GM18502 (cell line): Measurements from ENCODE around the gene ITPR2.
A peak's percentile ranks its signal among the peaks of the same experiment; 100 is the strongest.

ENCODE experiments used
- ATAC-seq: cut with Tn5 transposase; IDR thresholded peaks from one replicate; pipeline ENCODE4 v1.9.1; 2021; ENCODE audit warnings: mild to moderate bottlenecking; ENCODE audit not compliant: unreplicated experiment, poor library complexity

The ITPR2 gene

GRCh38 chr12:26499979-26500640 lies 332.9 kb downstream of the ITPR2 start:
- ATAC-seq, result no peak

DNA sequence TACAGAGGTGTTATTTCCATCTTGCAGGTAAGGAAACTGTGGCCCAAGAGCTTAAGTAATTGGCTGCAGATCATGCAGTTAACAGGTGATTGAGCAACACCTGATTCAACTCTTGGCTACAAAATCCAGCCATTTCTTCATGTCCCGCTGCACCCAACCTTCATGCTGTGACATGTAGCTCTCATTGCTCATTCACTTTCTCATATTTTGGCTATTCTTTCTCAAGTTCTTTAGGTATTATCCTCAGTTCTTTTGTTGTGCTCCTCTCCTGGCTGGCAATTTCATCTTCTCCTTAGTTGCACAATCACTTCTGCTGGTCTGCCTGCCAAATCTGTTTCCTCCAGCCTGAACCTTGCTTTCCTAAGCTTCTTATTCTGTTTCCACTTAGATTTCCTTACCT lies 336.8 kb downstream of the ITPR2 start:
- no peak for ATAC-seq

- no peak for ATAC-seq
Measured at GRCh38 chr12:26493656-26494055, 339.3 kb downstream of the ITPR2 start.

DNA sequence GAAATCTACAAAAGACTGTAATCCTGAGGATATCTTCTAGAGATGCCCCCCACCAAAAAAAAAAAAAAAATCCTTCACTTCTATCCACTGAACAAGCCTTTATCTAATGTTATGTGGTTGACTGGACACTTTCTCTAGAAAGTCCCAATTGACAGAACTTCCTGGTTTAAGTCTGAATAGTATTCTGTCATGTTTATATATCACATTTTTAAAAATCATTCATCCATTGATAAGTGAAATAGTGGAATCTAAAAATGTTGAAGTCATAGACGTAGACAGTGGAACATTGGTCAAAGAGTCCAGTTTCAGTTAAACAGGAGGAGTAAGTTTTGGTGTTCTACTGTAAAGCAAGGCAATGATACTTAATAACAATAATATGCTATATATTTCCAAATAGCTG lies 340.6 kb downstream of the ITPR2 start:
- ATAC-seq, result no peak

DNA sequence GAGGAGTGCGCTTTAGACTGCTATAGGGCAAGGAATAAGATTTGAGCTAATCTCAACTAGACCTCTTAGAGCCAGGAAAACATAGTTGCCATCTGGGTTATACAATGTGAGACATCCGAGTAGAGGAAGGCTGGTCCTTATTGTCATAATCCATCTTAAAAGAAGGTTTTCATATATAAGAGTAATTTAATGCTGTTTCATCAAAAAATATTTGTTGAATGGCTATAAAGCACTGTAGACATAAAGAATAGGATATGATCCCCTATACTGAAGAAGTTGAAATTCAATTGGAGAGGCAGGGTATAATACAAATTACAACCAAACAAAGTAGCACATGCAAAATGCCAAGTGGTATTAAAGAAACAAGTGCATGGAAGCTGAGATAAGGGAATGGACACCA lies 343.1 kb downstream of the ITPR2 start:
- no peak for ATAC-seq

DNA sequence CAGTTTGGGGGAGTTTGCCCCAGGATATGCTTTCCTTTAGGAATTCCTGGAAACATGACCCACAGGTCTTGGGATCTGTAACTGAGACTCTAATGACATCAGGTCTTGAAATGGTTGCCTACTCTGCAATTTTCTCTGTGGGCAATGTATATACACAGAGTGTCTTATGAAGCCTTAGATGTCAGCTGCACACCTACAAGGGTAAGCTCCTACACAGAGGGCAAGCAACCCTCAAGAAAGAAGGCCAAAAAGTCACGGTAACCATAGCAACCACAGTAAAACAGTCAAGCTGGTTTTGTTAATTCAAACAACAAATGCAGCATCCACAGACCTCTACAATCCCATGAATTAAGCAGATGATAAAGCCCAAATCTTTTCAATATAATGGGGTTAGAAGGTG lies 344.6 kb downstream of the ITPR2 start:
- no peak for ATAC-seq

DNA sequence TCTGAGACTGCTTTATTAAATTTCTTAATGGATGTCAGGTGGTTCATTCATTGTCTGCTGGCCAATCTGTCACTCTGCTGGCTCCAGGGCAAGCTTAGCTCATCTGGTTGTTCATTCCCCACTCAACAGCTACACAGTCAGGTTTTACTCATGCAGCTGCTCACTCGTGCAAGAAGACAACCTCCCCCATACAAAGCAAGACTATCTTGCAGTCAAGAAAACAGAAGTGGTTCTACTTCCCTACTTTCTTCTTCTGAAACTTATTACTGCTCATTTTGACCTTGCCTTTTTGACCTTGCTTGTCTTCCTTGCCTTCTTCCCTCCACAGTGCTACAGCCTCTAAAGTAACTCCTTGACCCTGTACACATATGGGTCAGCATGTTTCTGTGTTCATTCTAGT lies 359.7 kb downstream of the ITPR2 start:
- peak; percentile 93 for ATAC-seq

DNA sequence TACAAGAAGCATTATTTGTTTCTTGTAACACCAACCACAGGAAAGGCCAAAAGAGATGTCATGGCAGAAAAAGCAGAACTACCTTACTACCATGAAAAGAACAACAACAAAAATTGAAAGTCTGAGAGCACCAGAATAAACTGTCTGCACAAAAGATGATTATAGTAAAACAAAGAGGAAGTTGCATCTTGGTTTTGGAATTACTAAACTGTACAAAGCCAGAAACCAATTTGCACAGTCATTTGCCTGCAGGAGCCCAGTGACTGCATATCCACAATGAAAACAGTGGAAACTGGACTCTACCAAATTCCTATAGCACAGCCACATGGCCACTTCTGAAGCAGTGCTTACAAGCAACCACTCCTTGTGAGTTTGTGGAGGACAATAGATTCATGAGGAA lies 361.4 kb downstream of the ITPR2 start:
- peak; percentile 81 for ATAC-seq

DNA sequence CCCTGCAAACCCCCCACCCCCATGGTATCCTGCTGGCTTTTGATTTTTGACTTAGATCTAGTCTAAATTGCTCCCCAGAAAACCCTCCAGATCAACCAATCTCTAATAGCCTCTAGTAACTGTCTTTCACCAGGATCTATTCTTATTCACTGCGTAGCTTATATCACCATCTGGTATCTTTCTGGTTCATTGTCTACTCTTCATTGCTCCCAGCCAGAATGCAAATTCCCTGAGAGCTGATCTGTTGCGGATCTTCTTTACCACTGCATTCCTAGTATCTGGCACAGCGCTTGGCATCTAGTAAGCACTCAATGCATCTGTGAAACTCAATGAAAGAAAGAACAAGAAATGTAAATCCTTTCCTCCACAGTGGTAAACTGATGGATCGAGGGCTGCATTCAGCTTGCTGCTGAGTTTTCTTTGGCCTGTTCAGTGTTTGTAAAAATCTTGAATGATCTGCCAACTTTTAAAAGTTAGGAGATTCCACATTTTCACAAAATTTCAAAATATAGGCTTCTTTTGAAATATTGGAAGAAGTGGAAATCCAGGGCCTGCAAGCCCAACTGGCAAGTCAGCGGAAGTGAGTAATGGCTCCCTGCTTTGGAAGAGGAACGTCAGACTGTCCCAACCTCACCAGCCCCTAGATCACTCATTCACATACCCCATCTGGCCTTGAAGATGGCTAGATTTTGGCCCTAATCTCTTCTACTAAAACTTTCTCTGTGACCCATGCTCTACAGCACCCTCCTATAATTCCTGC lies 363.4 kb downstream of the ITPR2 start:
- ATAC-seq, result no peak

DNA sequence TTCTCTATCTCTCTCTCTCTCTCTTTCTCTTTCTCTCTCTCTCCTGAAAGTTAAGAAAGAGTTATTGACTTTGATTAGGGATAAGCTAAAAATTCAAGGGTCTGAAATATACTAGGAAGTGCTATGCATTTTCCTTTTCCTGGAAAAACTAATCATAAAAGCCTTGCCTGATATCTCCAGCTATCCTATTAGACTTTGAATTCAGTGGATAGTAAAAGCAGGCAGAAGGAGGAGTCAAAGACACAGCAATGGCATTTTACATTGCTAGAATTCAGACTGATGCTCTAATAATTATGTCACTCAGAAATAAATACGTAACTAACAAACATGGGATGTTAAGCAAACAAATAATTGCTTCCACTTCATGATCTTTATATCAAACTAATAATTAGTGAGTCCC lies 365.6 kb downstream of the ITPR2 start:
- ATAC-seq, result no peak

GRCh38 chr12:26466726-26467125 lies 366.3 kb downstream of the ITPR2 start:
- ATAC-seq, result no peak

DNA sequence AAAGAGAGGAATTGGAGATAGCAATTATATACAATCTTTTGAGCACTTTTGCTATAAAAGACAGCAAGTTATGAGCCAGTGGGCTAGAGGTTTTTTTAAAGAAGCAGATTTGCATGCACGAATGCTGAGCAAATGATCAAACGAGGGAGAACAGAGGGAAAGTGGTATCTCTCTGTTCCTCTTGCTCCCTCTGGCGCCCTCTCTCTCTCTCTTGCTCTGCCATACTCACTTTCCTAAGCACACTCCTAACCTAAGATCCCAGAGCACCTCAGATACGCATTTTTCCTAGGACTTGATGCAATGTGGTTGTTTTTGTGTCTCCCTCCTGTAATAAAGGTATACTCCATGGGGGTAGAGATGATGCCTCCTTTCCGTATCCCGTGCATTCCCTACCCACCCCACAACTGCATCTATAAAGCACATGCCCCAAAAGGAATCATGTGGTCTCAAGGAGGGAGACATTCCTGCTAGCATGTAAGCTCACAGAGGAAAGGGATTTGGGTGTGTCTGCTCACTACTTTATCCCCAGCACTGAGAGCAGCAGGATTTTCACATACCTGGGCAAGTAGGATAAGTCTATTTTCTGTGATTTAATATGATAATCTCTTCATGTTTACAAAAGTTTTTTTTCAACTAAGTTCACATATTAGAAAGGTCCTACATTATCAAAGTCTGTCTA lies 367.4 kb downstream of the ITPR2 start:
- ATAC-seq, result no peak

DNA sequence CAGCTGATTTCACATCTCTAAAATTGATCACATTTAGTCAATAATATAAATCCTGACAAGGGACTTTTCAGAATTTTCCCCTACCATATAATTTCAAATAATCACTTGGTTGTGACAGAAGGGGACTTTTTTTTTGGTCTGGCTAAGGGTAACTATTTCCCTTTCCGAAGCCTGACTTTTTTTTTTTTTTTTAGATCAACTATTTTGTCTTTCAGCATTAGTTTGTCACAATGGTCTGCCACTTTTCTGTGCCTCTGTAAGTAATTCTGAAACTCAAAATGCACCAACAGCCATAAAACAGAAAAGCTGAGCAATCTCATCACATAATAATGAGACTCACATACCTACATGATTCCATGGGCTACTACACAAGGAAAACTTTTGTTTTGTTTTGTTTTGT lies 371.2 kb downstream of the ITPR2 start:
- no peak for ATAC-seq

- ATAC-seq, result no peak
Measured at GRCh38 chr12:26460361-26460760, 372.6 kb downstream of the ITPR2 start.

- no peak for ATAC-seq
Measured at GRCh38 chr12:26455936-26456574, 376.9 kb downstream of the ITPR2 start.

DNA sequence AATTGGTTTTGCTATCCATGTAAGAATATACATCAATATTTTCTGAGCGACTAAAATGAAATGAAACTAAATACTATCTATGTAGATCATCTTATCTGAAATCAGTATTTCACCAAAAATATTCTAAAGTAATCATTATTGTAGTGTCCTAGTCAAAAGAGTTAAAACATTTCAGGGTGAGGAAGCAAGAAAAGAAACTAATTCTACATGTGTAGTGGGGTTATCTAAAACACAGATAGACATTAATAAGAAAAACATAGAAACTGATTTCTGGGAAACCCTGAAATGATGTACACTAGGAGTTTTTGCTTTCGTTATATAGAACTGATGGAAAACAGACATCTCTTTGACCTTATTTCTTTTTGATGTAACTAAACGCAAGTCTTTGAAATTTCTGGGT lies 379.7 kb downstream of the ITPR2 start:
- no peak for ATAC-seq

DNA sequence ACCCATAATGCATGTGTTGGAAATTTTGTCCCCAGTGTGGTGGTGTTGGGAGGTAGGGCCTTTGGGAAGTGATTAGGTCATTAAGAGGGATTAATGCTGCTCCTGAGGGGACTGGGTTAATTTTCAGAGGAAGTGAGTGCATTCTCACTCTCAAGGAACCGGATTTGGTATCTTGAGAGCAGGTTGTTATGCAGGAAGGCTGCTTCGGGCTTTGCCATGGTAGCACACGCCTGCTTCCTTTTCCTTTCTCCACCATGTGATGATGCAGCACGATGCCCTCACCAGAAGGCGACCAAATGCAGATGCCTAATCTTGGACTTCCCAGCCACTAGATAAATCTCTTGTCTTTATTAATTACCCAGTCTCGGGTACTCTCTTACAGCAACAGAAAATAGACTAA lies 380.5 kb downstream of the ITPR2 start:
- ATAC-seq, result no peak

DNA sequence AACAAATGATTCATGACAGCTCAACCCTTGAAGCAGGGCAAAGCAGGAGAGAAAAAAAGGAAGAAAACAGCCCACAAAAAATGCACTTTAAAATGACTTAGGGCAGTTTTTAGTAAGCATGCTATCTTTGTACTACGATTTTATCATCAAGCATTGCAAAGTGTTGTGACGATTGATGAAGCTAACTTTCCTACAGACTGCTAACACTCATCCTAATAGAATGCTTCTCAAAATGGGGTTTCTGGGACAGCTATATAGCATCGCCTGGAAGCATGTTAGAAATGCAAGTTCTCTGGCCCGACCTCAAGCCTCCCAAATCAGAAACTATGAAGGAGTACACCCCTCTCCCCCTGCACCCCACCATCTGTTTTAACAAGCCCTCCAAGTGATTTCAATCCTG lies 381.2 kb downstream of the ITPR2 start:
- no peak for ATAC-seq

- ATAC-seq, result no peak
Measured at GRCh38 chr12:26445909-26446308, 387.1 kb downstream of the ITPR2 start.

DNA sequence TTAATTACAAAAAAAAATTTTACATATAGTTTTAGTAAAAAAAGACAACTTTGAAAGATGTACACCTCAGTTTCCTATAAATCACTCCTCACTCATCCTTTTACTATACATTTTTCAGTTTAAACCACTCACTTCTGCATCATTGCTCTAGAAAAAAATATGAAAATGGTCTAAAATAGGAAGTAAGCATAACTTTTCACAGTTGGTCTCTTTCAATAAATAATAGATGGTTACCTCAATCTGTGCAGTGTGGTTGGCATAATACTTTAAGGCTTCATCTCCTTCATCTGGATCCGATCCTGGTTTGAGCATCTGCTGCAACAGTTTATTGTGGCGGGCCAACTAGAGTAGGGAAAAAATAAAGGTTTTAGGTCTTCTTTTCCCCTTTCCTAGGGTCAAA lies 389.7 kb downstream of the ITPR2 start:
- no peak for ATAC-seq

GRCh38 chr12:26441434-26441833 lies 391.6 kb downstream of the ITPR2 start:
- no peak for ATAC-seq
